Effector CD4-positive, alpha-beta T cell (primary cell): Measurements from ENCODE around the gene STK38L.

Source experiments
- DNase-seq: peaks from one replicate; pipeline ENCODE4 v3.0.0-alpha.2; 2020

Gene STK38L

DNA sequence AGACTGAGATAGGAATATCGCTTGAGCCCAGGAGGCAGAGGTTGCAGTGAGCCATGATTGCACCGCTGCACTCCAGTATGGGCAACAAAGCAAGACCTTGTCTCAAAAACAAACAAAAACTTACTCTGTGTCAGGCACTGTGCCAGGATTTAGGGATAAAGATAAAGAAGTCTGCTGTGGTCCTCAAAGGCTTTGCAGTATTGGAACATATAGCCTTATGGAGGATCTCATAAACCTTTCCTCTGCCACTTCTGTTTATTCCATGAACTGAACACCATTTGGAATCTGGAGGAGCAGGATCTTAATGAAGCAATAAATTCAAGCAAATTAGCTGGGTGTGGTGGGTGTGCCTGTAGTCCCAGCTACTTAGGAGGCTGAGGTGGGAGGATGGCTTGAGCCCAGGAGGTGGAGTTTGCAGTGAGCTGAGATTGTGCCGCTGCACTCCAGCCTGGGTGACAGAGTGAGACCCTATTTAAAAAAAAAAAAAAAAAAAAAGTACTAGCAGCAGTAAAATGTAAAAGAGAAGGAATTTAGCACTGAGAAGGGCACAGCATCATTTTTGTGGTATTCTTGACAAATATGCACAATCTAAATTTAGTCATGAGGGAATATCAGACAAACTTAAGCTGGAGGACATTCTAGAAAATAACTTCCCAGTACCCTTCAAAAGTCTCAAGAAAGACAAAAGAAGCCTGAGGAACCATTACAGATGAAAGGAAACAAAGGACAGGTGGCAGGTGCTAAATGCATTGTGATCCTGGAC, 115.7 kb downstream of the STK38L start:
- no peak for DNase-seq

GRCh38 chr12:27361372-27361771, 117.3 kb downstream of the STK38L start:
- DNase-seq: no peak

GRCh38 chr12:27366621-27367020, 122.5 kb downstream of the STK38L start:
- no peak for DNase-seq

DNA sequence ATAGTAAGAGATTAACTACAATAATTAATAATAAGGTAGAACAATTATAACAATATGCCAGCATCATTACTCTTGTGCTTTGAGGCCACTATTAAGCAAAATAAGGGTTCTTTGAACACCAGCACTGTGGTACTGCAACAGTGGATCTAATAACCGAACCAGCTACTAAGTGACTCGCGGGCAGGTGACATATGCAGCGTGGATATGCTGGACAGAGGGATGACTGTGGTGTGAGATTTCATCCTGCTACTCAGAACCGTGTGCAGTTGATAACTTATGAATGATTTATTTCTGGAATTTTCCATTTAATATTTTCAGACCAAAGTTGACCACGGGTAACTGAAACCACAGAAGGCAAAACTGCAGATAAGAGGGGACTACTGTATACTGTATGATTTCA, 123.0 kb downstream of the STK38L start:
- DNase-seq: no peak
